Vagina (tissue), 2 donors: ENCODE results near the gene ACBD3.

Source experiments
- CTCF ChIP-seq, 3 experiments: fragments of 450-650 bp in 2 of 3; fragments of 200-600 bp in 1 of 3; sonication (generic) in 1 of 3; IDR thresholded peaks; one replicate each; pipeline ENCODE4 v1.5.1; 2017 to 2019; ENCODE audit warnings: antibody characterized with exemption in 3 of 3, mild to moderate bottlenecking in 2 of 3, moderate library complexity in 2 of 3
- POLR2AphosphoS5 ChIP-seq, 2 donors: sonication (generic); formaldehyde crosslinking; IDR thresholded peaks; one replicate each; pipeline ENCODE4 v1.9.0; 2017; ENCODE audit warnings: antibody characterized with exemption in 2 of 2, mild to moderate bottlenecking in 2 of 2, low read depth in 1 of 2; ENCODE audit not compliant: insufficient read depth in 1 of 2

DNA sequence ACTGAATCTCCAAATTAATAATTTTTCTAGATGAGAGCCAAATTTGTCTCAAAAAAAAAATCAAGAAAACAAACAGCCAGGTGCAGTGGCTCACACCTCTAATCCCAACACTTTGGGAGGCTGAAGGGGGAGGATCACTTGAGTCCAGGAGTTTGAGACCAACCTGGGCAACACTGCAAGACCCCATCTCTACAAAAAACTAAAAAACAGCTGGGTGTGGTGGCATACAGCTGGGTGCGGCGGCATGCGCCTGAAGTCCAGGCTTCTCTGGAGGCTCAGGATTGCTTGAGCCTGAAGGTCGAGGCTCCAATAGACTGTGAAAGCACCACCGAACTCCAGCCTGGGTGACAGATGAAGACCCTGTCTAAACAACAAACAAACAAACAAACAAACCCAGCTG is 14.0 kb downstream of the ACBD3 start:
- TF ChIP-seq CTCF (IDR thresholded peaks at IDR 0.05) (no peak), POLR2AphosphoS5 (IDR thresholded peaks at IDR 0.05; ENCODE audit: insufficient read depth in 1 of 2, low read depth in 1 of 2) (no peak)
